ENCODE results near the gene ABCC4.

DNA sequence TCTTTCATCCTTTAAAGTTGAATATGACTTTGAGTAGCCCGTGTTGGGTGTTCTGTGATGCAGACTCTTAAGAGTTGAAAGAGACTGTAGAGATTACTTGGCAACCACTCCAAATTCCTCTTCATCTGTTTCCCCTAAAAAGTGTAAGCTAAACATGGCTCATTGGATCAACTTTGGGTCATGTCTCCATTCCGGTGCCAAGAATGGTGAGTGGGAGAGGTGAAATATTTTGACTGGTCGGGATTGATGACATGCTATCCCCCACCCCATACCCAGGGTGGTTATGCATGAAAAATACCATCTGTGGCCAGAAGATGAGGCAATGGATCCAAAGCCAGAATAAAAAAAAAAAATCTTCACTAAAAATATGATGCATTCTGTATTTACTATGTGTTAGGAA, 307.6 kb downstream of the ABCC4 start:
- TF ChIP-seq, protein P1, sequence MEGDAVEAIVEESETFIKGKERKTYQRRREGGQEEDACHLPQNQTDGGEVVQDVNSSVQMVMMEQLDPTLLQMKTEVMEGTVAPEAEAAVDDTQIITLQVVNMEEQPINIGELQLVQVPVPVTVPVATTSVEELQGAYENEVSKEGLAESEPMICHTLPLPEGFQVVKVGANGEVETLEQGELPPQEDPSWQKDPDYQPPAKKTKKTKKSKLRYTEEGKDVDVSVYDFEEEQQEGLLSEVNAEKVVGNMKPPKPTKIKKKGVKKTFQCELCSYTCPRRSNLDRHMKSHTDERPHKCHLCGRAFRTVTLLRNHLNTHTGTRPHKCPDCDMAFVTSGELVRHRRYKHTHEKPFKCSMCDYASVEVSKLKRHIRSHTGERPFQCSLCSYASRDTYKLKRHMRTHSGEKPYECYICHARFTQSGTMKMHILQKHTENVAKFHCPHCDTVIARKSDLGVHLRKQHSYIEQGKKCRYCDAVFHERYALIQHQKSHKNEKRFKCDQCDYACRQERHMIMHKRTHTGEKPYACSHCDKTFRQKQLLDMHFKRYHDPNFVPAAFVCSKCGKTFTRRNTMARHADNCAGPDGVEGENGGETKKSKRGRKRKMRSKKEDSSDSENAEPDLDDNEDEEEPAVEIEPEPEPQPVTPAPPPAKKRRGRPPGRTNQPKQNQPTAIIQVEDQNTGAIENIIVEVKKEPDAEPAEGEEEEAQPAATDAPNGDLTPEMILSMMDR (IDR thresholded peaks at IDR 0.05) = no peak
- no peak for TF ChIP-seq POLR2A (IDR thresholded peaks at IDR 0.05)
